Endometrium (tissue), 2 donors: ENCODE results near the gene EGLN2.
"Not testable (repeated sequence)": the region's sequence is repeated elsewhere in the genome, so short reads cannot be mapped to it uniquely, and the experiment has no call there.

Experiments used
- FAIRE-seq: peaks from 2 replicates; lab custom pipeline; 2012; peaks lifted over from hg19 to GRCh38; lab: Jason Lieb, UNC
- donor health status: control.
- donor health status: control.

EGLN2 gene

DNA sequence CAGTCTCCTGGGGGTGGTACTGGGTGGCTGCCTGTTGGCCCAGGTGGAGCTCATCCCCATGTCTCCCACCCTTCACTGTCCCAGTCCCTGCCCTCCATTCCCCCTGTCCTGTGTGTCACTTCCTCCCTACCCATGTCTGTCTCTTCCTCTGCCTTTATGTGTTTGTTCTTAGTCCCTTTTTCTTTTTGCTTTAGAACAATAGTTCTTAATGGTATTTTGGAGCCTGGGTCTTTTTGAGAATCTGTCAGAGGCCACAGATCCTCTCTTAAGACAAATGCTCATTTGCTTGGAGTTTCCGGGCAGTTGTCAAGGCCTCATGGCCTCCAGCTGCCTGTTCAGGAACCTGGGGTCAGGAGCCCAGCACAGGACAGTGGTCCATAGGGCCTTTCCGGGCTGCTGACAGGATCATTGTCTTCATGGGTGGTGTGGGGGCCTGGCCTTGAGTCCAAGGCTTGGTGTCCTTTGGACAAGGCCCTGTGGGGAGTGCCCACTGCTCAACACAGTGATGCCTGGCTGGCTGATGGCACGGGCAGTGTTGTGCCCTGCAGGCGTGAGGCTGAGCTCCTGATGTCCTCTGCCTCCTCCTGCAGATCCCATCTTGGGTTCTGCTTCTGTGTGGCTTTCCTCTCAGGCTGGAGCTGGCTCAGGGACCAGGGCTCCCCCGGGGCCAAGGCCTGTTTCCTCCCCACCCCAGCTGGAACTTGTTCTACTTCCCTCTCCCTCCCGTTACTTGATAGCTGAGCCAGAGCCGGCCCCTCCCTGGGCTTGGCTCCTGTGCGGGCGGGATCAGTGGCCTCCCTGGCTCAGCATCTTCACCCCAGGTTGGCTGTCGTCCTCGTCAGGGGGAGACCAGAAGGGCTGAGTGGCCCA is 3.5 kb downstream of the EGLN2 start:
- no peak for FAIRE-seq

- FAIRE-seq = no peak
Measured at GRCh38 chr19:40803170-40803856, 4.3 kb downstream of the EGLN2 start.

GRCh38 chr19:40803857-40804782 is 5.1 kb downstream of the EGLN2 start:
- no peak for FAIRE-seq

- no peak for FAIRE-seq
Measured at GRCh38 chr19:40804783-40805242, 5.8 kb downstream of the EGLN2 start.

- no peak for FAIRE-seq
Measured at GRCh38 chr19:40805258-40805868, 6.4 kb downstream of the EGLN2 start.

DNA sequence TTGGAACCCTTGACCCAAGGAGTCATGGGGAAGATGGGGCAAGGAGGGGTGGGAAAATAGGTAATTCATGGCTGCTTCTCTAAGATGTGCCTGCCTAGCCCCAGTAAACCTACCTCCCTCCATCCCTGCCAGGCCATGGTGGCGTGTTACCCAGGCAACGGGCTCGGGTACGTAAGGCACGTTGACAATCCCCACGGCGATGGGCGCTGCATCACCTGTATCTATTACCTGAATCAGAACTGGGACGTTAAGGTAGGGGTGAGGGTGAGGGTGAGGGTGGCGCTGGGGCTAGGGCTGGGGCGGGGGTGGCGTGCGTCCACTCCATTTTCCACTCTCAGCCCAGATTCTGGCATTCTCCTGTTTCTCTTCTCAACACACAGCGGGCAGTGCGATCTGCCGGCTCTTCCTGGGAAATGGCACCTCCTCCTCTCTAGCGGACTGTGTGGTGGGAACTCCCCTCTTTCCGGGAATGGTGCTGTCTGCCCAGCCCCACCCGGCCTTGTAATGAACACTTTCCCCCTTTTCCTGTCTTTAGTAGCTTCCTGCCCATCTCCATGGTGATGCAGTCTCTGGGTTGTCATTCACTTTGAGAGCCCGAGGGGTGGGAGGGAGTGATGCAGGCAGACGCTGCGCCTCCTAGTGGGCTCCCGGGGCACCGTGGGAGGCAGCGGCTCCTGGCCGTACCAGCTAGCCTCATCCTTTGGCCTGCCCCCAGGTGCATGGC is 7.6 kb downstream of the EGLN2 start:
- FAIRE-seq = no peak

- no peak for FAIRE-seq
Measured at GRCh38 chr19:40807147-40808020, 8.4 kb downstream of the EGLN2 start.

DNA sequence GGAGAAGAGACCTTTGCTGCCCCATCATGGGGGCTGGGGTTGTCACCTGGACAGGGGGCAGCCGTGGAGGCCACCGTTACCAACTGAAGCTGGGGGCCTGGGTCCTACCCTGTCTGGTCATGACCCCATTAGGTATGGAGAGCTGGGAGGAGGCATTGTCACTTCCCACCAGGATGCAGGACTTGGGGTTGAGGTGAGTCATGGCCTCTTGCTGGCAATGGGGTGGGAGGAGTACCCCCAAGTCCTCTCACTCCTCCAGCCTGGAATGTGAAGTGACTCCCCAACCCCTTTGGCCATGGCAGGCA is 9.0 kb downstream of the EGLN2 start:
- no peak for FAIRE-seq

- no peak for FAIRE-seq
Measured at GRCh38 chr19:40808497-40808896, 9.5 kb downstream of the EGLN2 start.

DNA sequence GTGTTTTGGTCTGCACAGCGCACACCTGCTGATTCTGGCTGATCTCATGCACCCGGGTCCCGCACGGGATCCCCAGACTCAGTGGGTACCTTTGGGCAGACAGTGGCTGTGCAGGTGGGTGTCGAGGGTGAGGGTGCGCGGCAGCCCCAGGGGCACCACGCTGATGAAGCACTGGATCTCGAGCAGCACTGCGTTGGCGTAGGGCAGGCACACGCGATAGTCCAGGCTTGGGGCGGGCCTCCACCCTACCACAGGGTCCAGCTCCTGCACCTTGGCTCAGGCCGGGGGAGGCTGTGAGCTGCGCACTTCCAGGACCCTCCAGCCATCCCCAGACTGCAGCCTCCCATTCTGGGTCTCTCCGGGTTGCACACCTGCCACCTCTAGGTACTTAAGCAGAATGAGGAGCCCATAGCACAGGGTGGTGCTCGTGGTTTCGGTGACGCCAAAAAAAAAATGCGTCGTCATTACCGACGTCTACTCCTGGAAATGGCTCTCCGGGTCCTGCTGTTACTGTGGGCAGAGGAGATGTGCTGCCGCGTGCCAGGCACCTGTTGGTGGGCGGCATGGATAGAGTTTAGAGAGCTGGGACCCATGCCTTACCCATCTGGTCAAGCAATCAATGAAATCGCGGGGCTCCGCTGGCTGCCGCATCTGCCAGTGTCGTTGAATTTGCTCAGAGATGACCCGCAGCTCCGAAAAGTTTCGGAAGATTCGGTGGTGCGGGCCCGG is 10.5 kb downstream of the EGLN2 start:
- FAIRE-seq = no peak

DNA sequence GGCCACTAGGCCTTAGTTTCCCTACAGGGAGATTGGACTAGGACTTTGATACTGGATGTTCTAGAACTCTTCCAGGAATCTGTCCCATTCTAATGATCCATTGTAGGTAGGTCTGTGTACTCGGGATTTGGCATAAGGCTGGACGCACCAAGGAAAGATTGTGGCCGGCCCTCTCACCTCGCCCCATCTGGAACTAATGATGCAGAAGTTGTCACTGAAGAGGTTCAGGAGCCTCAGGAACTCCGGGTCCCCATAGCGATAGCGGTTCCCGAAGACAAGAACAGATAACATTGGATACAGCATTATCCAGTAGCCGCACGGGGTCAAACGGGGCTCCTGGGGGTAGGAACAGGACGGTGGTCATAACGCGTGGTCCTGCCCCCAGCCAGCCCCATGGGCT is 11.2 kb downstream of the EGLN2 start:
- no peak for FAIRE-seq

DNA sequence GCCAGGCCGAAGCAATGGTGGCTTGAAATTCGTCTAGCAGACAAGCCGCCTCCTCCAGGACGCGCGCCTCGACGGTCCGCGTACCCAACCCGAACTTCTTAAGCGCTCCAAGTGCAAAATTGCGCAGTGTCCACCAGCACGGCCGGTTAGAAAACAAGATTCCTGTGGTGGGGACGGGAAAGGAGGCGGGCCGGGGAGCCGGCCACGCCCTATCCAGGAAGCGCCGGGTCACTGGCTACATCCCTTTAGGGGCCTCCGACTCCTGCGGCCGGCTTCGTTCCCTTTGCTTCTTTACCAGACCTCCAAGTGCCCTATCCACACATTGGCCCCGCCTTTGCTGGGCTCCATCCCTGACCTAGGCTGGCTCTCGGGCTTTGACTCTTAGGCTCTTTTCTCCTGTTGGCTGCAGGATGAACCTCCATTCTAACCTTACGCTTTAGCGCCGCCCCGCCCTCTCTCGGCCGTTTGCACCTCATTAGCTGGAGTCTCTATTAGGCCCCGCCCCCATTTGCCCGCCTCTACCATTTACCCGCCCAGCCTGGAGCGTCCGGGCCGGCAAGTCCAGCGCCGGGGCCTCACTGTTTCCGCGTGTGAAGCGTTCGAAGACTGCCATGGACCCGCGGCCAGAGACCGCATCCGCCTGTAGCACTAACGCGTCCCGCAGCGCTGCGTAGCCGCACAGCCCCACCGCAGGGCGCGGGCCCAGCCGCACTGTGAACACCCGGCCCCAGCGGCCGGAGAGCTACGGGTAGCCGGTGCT is 11.8 kb downstream of the EGLN2 start:
- peak; percentile 94 for FAIRE-seq

GRCh38 chr19:40811478-40812341 is 12.7 kb downstream of the EGLN2 start:
- no peak for FAIRE-seq

- not testable (repeated sequence) for FAIRE-seq
Measured at GRCh38 chr19:40812571-40812970, 13.6 kb downstream of the EGLN2 start.

DNA sequence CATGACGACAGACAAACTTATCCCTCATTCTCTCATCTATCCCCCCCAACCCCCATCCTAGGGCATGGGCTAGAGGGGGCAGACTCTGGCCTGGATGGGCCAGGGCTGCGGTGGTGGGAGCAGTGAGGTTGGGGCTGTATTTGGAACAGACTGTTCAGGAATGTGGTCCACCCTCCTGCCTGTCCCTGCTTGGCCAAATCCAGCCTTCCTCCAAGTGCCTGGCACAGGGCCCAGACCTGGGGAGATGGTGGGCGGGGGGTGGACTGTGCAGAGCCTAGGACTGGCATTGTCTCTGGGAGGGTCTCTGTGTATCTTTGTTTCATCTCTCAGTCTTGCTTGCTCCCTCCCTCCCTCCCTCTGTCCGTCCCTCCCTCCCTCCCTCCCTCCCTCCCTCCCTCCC is 14.2 kb downstream of the EGLN2 start:
- FAIRE-seq = no peak

GRCh38 chr19:40815223-40815622 is 16.2 kb downstream of the EGLN2 start:
- no peak for FAIRE-seq

GRCh38 chr19:40818480-40819399 is 19.7 kb downstream of the EGLN2 start:
- FAIRE-seq = not testable (repeated sequence)
